IPS-11a (cell line): ENCODE results near the gene DBR1.
A peak's percentile ranks its signal among the peaks of the same experiment; 100 is the strongest.

ENCODE experiments used
- H3K4me3 ChIP-seq: one replicate; pipeline ENCODE4 v1.5.1; 2013; ENCODE audit warnings: low read depth, low read length, control low read depth

DBR1 gene

DNA sequence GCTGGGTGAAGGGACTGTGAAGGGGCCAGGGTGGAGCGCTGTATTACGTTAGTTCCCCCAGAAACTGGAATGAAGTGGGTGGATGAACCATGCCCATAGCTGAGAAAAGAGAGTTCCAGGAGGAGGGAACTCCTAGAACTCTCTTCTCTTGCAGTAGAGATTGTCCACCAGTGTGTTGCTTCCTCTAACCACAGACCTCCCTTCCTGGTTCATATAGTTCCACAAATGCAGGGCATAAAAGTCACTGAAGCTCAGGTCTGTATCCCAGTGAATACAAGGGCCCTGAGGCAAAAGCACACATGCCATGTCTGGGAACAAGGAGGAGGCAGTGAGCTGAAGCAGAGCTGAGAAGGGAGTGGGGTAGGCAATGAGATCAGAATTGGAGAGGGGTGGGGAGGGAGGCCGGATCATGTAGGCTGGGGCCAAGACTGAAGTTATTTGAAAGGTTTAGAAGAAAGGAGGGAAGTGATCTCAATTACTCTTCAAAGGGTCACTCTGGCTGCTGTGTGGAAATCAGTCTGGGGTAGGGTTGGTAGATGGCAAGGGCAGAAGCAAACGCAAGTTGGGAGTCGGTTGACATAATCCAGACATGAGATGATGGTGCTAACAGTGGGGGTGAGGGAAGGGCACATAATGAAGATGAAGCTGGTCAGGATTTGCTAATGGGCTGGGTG is 49.0 kb downstream of the DBR1 start:
- no peak overlapping the region for H3K4me3 ChIP-seq

DNA sequence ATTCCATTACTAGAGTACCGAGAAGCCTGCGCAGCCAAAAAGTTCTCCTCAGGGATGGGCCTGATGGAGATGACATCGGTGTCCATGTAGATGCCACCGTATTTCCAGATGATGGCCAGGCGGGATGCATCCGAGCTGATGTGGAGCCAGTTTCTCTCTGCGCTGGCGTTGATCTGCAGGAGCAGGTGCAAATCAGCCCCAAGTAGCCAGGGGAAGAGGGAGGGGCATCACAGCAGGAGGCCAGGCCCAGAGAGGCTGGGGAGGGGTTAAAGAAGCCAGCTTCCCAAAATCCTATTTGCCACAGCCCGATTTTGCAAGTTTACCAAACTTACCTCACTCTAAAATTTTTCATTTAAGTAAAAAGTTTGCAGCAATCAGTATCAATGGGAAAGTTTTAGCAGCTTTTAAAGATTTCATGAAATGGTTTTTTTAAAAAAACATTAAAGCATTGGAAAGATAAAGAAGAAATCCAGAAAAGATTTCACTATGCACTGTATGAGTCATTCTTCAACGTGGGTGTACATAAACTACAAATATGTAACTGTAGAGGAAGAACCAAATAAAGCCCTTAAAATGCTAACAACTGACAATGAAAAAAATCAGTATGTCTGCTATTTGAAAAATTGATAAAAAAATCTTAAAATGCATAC is 49.9 kb downstream of the DBR1 start:
- H3K4me3 ChIP-seq: no peak overlapping the region

GRCh38 chr3:138124188-138124587 is 50.5 kb downstream of the DBR1 start:
- H3K4me3 ChIP-seq: no peak overlapping the region

GRCh38 chr3:138119423-138119766 is 55.3 kb downstream of the DBR1 start:
- no peak overlapping the region for H3K4me3 ChIP-seq

DNA sequence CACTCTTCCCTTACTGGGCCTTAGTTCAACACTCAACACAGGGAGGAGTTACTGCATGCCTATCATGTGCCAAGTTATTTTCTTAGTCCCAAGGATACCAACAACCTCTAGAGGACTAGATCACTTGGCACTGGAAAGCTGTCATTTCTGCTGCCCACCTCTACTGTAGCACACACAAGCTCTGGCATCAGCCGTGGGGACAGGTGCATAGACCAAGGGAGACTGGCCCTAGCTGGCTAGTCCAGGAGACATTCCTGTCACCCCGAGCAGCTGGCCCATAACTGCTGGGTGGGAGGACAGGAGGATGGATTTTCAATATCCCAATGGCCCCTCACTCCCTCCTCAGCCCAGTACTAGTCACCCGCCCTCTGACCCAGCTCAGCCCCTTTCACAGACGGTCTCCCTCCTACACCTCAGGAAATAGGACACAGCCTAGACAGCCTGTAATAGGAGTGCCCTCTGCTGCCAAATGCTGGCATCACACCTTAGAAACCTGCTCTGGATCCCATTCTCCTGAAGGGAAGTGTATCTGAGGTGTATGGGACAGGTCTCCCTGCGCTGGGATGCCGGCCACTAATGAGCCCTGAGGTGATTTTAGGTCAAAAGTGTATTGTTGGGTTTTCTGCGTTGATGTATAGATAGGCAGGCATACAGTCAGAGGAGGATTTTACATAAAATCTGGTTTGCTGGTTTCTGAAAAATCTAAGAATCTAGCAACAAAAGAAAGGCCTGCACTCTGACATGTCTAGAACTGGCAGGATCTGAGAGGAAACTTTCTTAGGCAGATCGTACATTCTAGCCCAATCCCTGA is 55.9 kb downstream of the DBR1 start:
- no peak overlapping the region for H3K4me3 ChIP-seq

GRCh38 chr3:138114988-138115971 is 59.4 kb downstream of the DBR1 start, which contains the start of gene DZIP1L:
TSS of gene DZIP1L (minus strand) at chr3:138115608. CDS start at chr3:138103971, 11,637 bp downstream.
- peak within 1 kb of the TSS; percentile 75 for H3K4me3 ChIP-seq

GRCh38 chr3:138114431-138114918 is 60.2 kb downstream of the DBR1 start:
- H3K4me3 ChIP-seq: peak overlapping the region; percentile 75

- no peak overlapping the region for H3K4me3 ChIP-seq
Observed at GRCh38 chr3:138113326-138113725, 61.4 kb downstream of the DBR1 start.

- no peak overlapping the region for H3K4me3 ChIP-seq
Observed at GRCh38 chr3:138112362-138112761, 62.4 kb downstream of the DBR1 start.
